SK-N-MC (cell line): ENCODE results near the gene SSBP2.

Experiments
- DNase-seq: peaks from one replicate; pipeline ENCODE4 v3.0.0-alpha.2; 2011; ENCODE audit warnings: low read depth, low spot score
- H3K27ac ChIP-seq: fragments of 200-600 bp; sonication (generic); 2 replicates; pipeline ENCODE4 v1.5.1; 2016; ENCODE audit warnings: mixed run types
- H3K36me3 ChIP-seq: fragments of 200-600 bp; sonication (generic); 2 replicates; pipeline ENCODE4 v1.6.1; 2017; ENCODE audit warnings: antibody characterized with exemption, low read length, mixed read lengths; ENCODE audit not compliant: insufficient read depth
- H3K4me3 ChIP-seq: fragments of 200-600 bp; sonication (generic); 2 replicates; pipeline ENCODE4 v1.5.1; 2016
- H3K9ac ChIP-seq: fragments of 200-600 bp; sonication (generic); 2 replicates; pipeline ENCODE4 v1.8.0; 2017; ENCODE audit warnings: mixed run types, mixed read lengths; ENCODE audit not compliant: insufficient read length
- H3K9me3 ChIP-seq: fragments of 200-600 bp; sonication (generic); 2 replicates; pipeline ENCODE4 v1.6.1; 2017; ENCODE audit warnings: low read depth, mild to moderate bottlenecking, antibody characterized with exemption, low read length, moderate library complexity, mixed read lengths
- EZH2 ChIP-seq: fragments of 200-600 bp; sonication (generic); IDR thresholded peaks from one replicate; pipeline ENCODE4 v1.6.1; 2017; ENCODE audit warnings: antibody characterized with exemption
- FOXP2 ChIP-seq: optimal IDR thresholded peaks from 2 replicates; pipeline ENCODE3; 2011; ENCODE audit warnings: mild to moderate bottlenecking, moderate library complexity; ENCODE audit not compliant: insufficient read depth; ENCODE audit errors: extremely low read length, control extremely low read depth
- POLR2AphosphoS5 ChIP-seq: IDR thresholded peaks from 2 replicates; pipeline ENCODE4 v1.6.1; 2012; ENCODE audit warnings: mild to moderate bottlenecking, low read depth, low read length, borderline replicate concordance

SSBP2 gene

DNA sequence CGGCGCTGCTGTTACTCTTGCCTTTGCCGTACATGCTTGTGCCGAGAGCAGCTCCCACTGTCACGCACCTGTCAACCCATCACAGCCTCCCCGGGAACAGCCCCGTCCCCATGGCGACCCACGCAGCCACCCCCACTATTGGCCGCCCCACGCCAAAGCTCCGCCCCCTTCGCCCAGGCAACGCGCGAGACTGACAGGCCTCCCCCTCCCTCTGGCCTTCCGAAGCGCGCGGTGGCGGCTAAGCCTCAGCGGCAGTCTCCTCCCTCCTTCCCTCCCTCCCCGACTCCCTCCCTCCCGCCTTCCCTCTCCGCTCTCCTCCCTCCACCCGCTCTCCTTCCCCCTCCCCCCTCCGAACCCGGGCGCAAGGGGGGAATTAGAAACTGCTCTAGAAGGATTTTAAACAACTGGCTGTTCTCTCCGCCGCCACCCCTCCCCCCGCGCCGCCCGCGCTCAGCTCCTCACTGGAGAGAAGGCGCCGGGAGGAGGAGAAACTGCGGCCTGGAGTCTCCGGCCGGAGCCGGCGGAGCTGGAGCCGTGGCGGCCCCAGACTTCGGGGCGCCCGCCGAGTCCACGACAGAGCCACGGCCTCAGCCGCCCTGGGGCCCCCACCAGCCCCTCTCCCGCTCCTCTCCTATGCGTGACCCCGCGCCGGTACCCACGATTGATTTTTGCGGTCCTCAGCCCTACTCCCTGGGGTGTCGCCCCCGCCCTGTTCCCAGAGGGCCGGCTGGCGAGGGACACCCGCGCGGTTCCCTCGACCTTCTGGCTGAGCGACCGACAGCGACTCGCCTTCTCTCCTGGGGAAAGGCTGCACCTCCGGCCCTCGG, at the start of gene SSBP2:
SSBP2 (minus strand) TSS at position 89 of the 827 bp plus-strand sequence; CDS start at position 34, 55 bp downstream.
- H3K4me3 ChIP-seq = peak within 1 kb of the TSS; percentile 86
- peak within 1 kb of the TSS; percentile 57 for H3K9ac ChIP-seq
- TF ChIP-seq EZH2 (no peak), FOXP2 (peak; percentile 72), POLR2AphosphoS5 (peak; percentile 42; the same call in 1 of the 2 replicates)
- no peaks in the 10 kb centered on the region for H3K36me3 ChIP-seq
- peak; percentile 91 for DNase-seq
- peak within 1 kb of the TSS; percentile 86 for H3K27ac ChIP-seq
- H3K9me3 ChIP-seq = no peaks in the 10 kb centered on the region

GRCh38 chr5:81795666-81796065, 44.8 kb upstream of the SSBP2 start:
- no peak overlapping the region for H3K4me3 ChIP-seq
- H3K9ac ChIP-seq = no peak overlapping the region
- DNase-seq = no peak
- no peaks in the 10 kb centered on the region for H3K36me3 ChIP-seq
- H3K27ac ChIP-seq = no peak overlapping the region
- no peak for TF ChIP-seq POLR2AphosphoS5
- TF ChIP-seq FOXP2 = no peak
- no peaks in the 10 kb centered on the region for H3K9me3 ChIP-seq

- DNase-seq = no peak
- Histone ChIP-seq H3K9ac (no peak overlapping the region), H3K9me3 (no peaks in the 10 kb centered on the region), H3K27ac (no peak overlapping the region), H3K36me3 (no peaks in the 10 kb centered on the region), H3K4me3 (no peak overlapping the region)
- TF ChIP-seq POLR2AphosphoS5 (no peak), FOXP2 (no peak), EZH2 (no peak)
These were observed 43.3 kb upstream of the SSBP2 start for GRCh38 chr5:81794226-81794625.

DNA sequence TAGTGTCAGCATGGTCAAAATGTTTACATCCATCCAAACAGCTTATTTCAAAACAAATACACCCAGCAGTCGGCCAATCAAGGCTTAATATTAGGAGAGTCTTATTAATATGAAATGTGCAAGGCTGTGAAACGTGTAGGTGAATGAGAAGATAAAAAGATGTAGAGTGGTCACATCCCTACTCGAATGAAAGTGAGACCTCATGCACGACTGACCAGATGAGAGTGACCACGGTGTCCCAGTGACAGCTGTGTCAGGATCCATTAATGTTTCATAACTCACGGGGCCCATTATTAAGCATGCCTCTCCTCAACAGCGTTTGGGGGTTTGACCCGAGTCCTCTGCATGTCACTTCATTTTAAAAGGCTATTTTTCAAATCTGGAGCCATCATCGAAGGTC, 39.4 kb upstream of the SSBP2 start:
- no peaks in the 10 kb centered on the region for H3K36me3 ChIP-seq
- 0 out of 2 replicates have a peak, but pooled peaks cover 4% of the 10 kb centered on the region for H3K9me3 ChIP-seq
- H3K27ac ChIP-seq = no peak overlapping the region
- H3K9ac ChIP-seq = no peak overlapping the region
- no peak for DNase-seq
- no peak overlapping the region for H3K4me3 ChIP-seq
- no peak for TF ChIP-seq FOXP2
- no peak for TF ChIP-seq EZH2
- TF ChIP-seq POLR2AphosphoS5 = no peak

DNA sequence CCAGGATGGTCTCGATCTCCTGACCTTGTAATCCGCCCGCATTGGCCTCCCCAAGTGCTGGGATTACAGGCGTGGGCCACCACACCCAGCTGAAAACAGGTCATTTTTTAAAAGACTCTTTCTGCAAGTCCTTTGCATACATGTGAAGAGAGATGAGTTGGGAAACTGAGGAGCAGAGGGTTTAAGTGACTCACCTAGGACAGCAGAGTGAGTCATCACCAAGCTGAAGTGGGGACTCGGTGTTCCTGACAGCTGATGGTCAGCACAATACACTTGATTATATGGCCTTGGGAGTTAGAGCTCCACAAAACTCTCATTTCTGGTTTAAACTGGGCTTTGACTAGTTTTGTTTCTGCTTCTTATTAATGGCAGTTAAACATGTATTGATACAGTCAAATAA, 38.1 kb upstream of the SSBP2 start:
- H3K9me3 ChIP-seq = 0 out of 2 replicates have a peak, but pooled peaks cover 4% of the 10 kb centered on the region
- H3K36me3 ChIP-seq = no peaks in the 10 kb centered on the region
- no peak overlapping the region for H3K9ac ChIP-seq
- no peak for DNase-seq
- no peak for TF ChIP-seq POLR2AphosphoS5
- TF ChIP-seq FOXP2 = no peak
- no peak for TF ChIP-seq EZH2
- H3K4me3 ChIP-seq = no peak overlapping the region
- no peak overlapping the region for H3K27ac ChIP-seq

- Histone ChIP-seq H3K4me3 (peak overlapping the region; percentile 52; the same call in 1 of the 2 replicates), H3K9ac (peak overlapping the region; percentile 7), H3K27ac (peak overlapping the region; percentile 74), H3K36me3 (no peaks in the 10 kb centered on the region), H3K9me3 (0 out of 2 replicates have a peak, but pooled peaks cover 4% of the 10 kb centered on the region)
- no peak for DNase-seq
- no peak for TF ChIP-seq FOXP2
- no peak for TF ChIP-seq POLR2AphosphoS5
- TF ChIP-seq EZH2 = no peak
These were observed 37.4 kb upstream of the SSBP2 start for GRCh38 chr5:81788329-81788728.

- Histone ChIP-seq H3K27ac (peak overlapping the region; percentile 74), H3K9ac (no peak overlapping the region), H3K36me3 (no peaks in the 10 kb centered on the region), H3K4me3 (peak overlapping the region; percentile 52), H3K9me3 (0 out of 2 replicates have a peak, but pooled peaks cover 4% of the 10 kb centered on the region)
- DNase-seq = peak; percentile 81
- no peak for TF ChIP-seq FOXP2
- TF ChIP-seq POLR2AphosphoS5 = no peak
- TF ChIP-seq EZH2 = no peak
These were observed 36.8 kb upstream of the SSBP2 start for GRCh38 chr5:81787474-81788242.

DNA sequence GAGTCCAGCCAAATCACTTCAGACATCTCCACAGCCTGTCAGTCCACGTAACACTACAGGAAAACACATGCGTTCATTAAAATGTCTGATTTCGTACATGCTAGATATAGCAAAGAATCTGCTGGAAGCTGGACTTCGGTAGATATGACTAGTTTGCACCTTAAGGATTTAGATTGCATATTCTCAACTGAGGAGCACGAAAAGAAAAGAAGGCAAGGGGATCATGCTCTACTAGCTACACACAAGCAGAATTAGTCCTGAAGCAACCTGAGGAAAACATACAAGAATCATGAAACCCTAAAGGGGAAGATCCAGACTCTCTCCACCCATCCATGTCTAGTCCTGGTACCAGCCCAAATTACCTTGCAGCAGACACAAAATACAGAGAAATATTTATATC, 36.1 kb upstream of the SSBP2 start:
- Histone ChIP-seq H3K9me3 (0 out of 2 replicates have a peak, but pooled peaks cover 4% of the 10 kb centered on the region), H3K27ac (peak overlapping the region; percentile 74), H3K4me3 (no peak overlapping the region), H3K36me3 (no peaks in the 10 kb centered on the region), H3K9ac (no peak overlapping the region)
- no peak for TF ChIP-seq POLR2AphosphoS5
- no peak for TF ChIP-seq FOXP2
- TF ChIP-seq EZH2 = no peak
- no peak for DNase-seq
